Urothelium cell line (cell line): Measurements from ENCODE around the gene LONP1.
"Not testable (repeated sequence)": the region's sequence is repeated elsewhere in the genome, so short reads cannot be mapped to it uniquely, and the experiment has no call there.

Experiments
- DNase-seq: peaks from one replicate; pipeline ENCODE4 v3.0.0; 2011; ENCODE audit warnings: low spot score, mixed read lengths
- FAIRE-seq: peaks from 2 replicates; lab custom pipeline; 2011; peaks lifted over from hg19 to GRCh38; lab: Jason Lieb, UNC

Gene LONP1

GRCh38 chr19:5719961-5720790 lies at the start of gene LONP1, which contains the start of gene CATSPERD:
LONP1 (minus strand) TSS chr19:5720146; CDS start chr19:5720132, 14 bp downstream.
CATSPERD (plus strand) TSS chr19:5720637; CDS start chr19:5720738, 101 bp downstream.
- FAIRE-seq, result peak; percentile 20
- DNase-seq, result peak; percentile 97

- FAIRE-seq, result no peak
- no peak for DNase-seq
These were observed 48.0 kb upstream of the LONP1 start for GRCh38 chr19:5767949-5768348.

GRCh38 chr19:5765220-5765619 lies 45.3 kb upstream of the LONP1 start:
- FAIRE-seq, result no peak
- no peak for DNase-seq

- DNase-seq (no peak), FAIRE-seq (peak; percentile 30)
These were observed 42.8 kb upstream of the LONP1 start for GRCh38 chr19:5762608-5763217.

- FAIRE-seq, result no peak
- no peak for DNase-seq
These were observed 33.8 kb upstream of the LONP1 start for GRCh38 chr19:5753743-5754142.

GRCh38 chr19:5751709-5752108 lies 31.8 kb upstream of the LONP1 start:
- DNase-seq (no peak), FAIRE-seq (no peak)

GRCh38 chr19:5749505-5749904 lies 29.6 kb upstream of the LONP1 start:
- no peak for FAIRE-seq

GRCh38 chr19:5748920-5749319 lies 29.0 kb upstream of the LONP1 start:
- not testable (repeated sequence) for DNase-seq, FAIRE-seq

More at GRCh38 chr19:5749505-5749904, 29.6 kb upstream of the LONP1 start:
- no peak for DNase-seq

- not testable (repeated sequence) for FAIRE-seq
These were observed 25.1 kb upstream of the LONP1 start for GRCh38 chr19:5744999-5745398.

GRCh38 chr19:5743630-5744029 lies 23.7 kb upstream of the LONP1 start:
- FAIRE-seq (no peak), DNase-seq (no peak)

More at GRCh38 chr19:5744999-5745398, 25.1 kb upstream of the LONP1 start:
- DNase-seq, result not testable (repeated sequence)

GRCh38 chr19:5742051-5742450 lies 22.1 kb upstream of the LONP1 start:
- FAIRE-seq (peak; percentile 91), DNase-seq (no peak)

GRCh38 chr19:5738423-5738822 lies 18.5 kb upstream of the LONP1 start:
- FAIRE-seq (no peak), DNase-seq (no peak)

- DNase-seq, FAIRE-seq: not testable (repeated sequence)
These were observed 13.2 kb upstream of the LONP1 start for GRCh38 chr19:5733172-5733571.

GRCh38 chr19:5727453-5728050 lies 7.6 kb upstream of the LONP1 start:
- DNase-seq, result no peak
- no peak for FAIRE-seq

GRCh38 chr19:5719274-5719960 lies 529 bp downstream of the LONP1 start:
- DNase-seq (no peak), FAIRE-seq (no peak)

- FAIRE-seq (no peak), DNase-seq (no peak)
These were observed 1.2 kb downstream of the LONP1 start for GRCh38 chr19:5718579-5719273.

- FAIRE-seq (no peak), DNase-seq (no peak)
These were observed 1.8 kb downstream of the LONP1 start for GRCh38 chr19:5718037-5718578.

- FAIRE-seq (no peak), DNase-seq (no peak)
These were observed 2.6 kb downstream of the LONP1 start for GRCh38 chr19:5717215-5717935.

GRCh38 chr19:5714816-5715215 lies 5.1 kb downstream of the LONP1 start:
- FAIRE-seq (no peak), DNase-seq (no peak)
